B cell (primary cell): ENCODE results near the gene CHAMP1. TPM values are rescaled to one million over a fixed set of nuclear protein-coding genes. Genes with fewer than 3 reads are reported as not detected.

Experiments used
- ATAC-seq: fragments of 200-7000 bp; cut with Tn5 transposase; one replicate; pipeline ENCODE4 v1.10.0; 2021; ENCODE audit warnings: low read depth, mild to moderate bottlenecking, moderate number of reproducible peaks, moderate library complexity
- CTCF ChIA-PET: fragments of 350-600 bp; sonication (Branson Sonifier 250); formaldehyde crosslinking; loops from one replicate; lab custom pipeline; 2021; ENCODE audit warnings: antibody characterized with exemption, inconsistent platforms; lab: Charles Lee
- POLR2A ChIA-PET: fragments of 350-600 bp; sonication (Branson Sonifier 250); formaldehyde crosslinking; loops from one replicate; lab custom pipeline; 2021; ENCODE audit warnings: antibody characterized with exemption; lab: Charles Lee
- DNase-seq: peaks from one replicate; pipeline ENCODE4 v3.0.0; 2013
- H2AFZ ChIP-seq: 2 replicates; pipeline ENCODE4 v1.6.1; 2012; ENCODE audit warnings: mild to moderate bottlenecking, low read depth, low read length; ENCODE audit not compliant: insufficient read depth, poor library complexity, severe bottlenecking
- H3K27ac ChIP-seq, 2 donors: 1 replicate in 1 of 2; 2 replicates in 1 of 2; pipeline ENCODE4 v1.5.1; 2012 to 2013; ENCODE audit warnings: low read length in 2 of 2, mild to moderate bottlenecking in 2 of 2, moderate library complexity in 1 of 2
- H3K27me3 ChIP-seq, 4 experiments: fragments of 200-600 bp in 1 of 4; sonication (generic) in 1 of 4; replicated peaks in 1 of 4; 1 replicate in 2 of 4; 2 replicates in 2 of 4; pipeline versions ENCODE4 v1.6.1 to v1.7.0; 2013 to 2016; ENCODE audit warnings: low read length in 3 of 4, mild to moderate bottlenecking in 2 of 4, mixed read lengths in 1 of 4, moderate library complexity in 1 of 4; ENCODE audit not compliant: insufficient read depth in 4 of 4, control insufficient read depth in 3 of 4; ENCODE audit errors: control extremely low read depth in 1 of 4
- H3K36me3 ChIP-seq, 2 experiments: replicated peaks in 1 of 2; 1 replicate in 1 of 2; 2 replicates in 1 of 2; pipeline versions ENCODE4 v1.6.1 to v1.7.1; 2013; ENCODE audit warnings: low read length in 1 of 2; ENCODE audit not compliant: insufficient read depth in 2 of 2, control insufficient read depth in 1 of 2; ENCODE audit errors: control extremely low read depth in 1 of 2, extremely low read depth in 1 of 2
- H3K4me1 ChIP-seq, 2 donors: fragments of 200-600 bp in 1 of 2; sonication (generic) in 1 of 2; 1 replicate in 1 of 2; 2 replicates in 1 of 2; pipeline versions ENCODE4 v1.5.1 to v1.6.1; 2013 to 2017; ENCODE audit warnings: low read length in 2 of 2; ENCODE audit not compliant: control insufficient read depth in 2 of 2, insufficient read depth in 2 of 2
- H3K4me2 ChIP-seq: replicated peaks from 2 replicates; pipeline ENCODE3; 2012; ENCODE audit warnings: mild to moderate bottlenecking, low read depth, low read length; ENCODE audit not compliant: poor library complexity, severe bottlenecking
- H3K4me3 ChIP-seq, 5 experiments: fragments of 200-600 bp in 1 of 5; sonication (generic) in 1 of 5; 1 replicate in 3 of 5; 2 replicates in 2 of 5; pipeline versions ENCODE4 v1.5.1 to v1.7.0; 2011 to 2016; ENCODE audit warnings: low read length in 4 of 5, mild to moderate bottlenecking in 4 of 5, low read depth in 2 of 5, control low read depth in 1 of 5, moderate library complexity in 1 of 5; ENCODE audit not compliant: insufficient read depth in 1 of 5; ENCODE audit errors: control extremely low read depth in 1 of 5, extremely low read depth in 1 of 5
- H3K79me2 ChIP-seq: fragments of 200-600 bp; sonication (generic); one replicate; pipeline ENCODE4 v1.6.0; 2016; ENCODE audit warnings: low read length; ENCODE audit not compliant: control insufficient read depth, insufficient read depth
- H3K9ac ChIP-seq: fragments of 200-600 bp; sonication (generic); 2 replicates; pipeline ENCODE4 v1.6.1; 2017; ENCODE audit warnings: mild to moderate bottlenecking, low read length, moderate library complexity
- H3K9me3 ChIP-seq, 3 donors: one replicate each; pipeline versions ENCODE4 v1.6.1 to v1.7.1; 2013; ENCODE audit warnings: low read length in 2 of 3; ENCODE audit not compliant: control insufficient read depth in 2 of 3, insufficient read depth in 1 of 3; ENCODE audit errors: control extremely low read depth in 1 of 3
- H4K20me1 ChIP-seq: 2 replicates; pipeline ENCODE4 v1.6.0; 2012; ENCODE audit warnings: mild to moderate bottlenecking, low read length; ENCODE audit not compliant: insufficient read depth, control insufficient read depth, poor library complexity, severe bottlenecking
- H3K27ac Mint-ChIP-seq: one replicate; pipeline ENCODE4 v1.8.0; 2021; ENCODE audit warnings: mixed read lengths
- H3K27me3 Mint-ChIP-seq: one replicate; pipeline ENCODE4 v1.8.0; 2021; ENCODE audit warnings: mixed read lengths
- H3K4me1 Mint-ChIP-seq: one replicate; pipeline ENCODE4 v1.8.0; 2021; ENCODE audit warnings: mixed read lengths
- H3K4me3 Mint-ChIP-seq: one replicate; pipeline ENCODE4 v1.8.0; 2021; ENCODE audit warnings: mixed read lengths
- H3K9me3 Mint-ChIP-seq: one replicate; pipeline ENCODE4 v1.8.0; 2022; ENCODE audit warnings: mixed read lengths; ENCODE audit not compliant: insufficient read depth
- EZH2 ChIP-seq: IDR thresholded peaks from 2 replicates; pipeline ENCODE4 v1.6.1; 2012; ENCODE audit warnings: borderline replicate concordance, low read depth, mild to moderate bottlenecking, moderate library complexity, low read length; ENCODE audit not compliant: insufficient read depth, poor library complexity, severe bottlenecking
- WGBS: methylation state at CpG from one replicate; pipeline ENCODE4 v1.1.5; 2013; ENCODE audit warnings: missing lambda C conversion rate; ENCODE audit not compliant: insufficient coverage; 5-methylcytosine and 5-hydroxymethylcytosine counted together
- intact Hi-C: fragments of 100-400 bp; cut with micrococcal nuclease; formaldehyde crosslinking; loops from one replicate; pipeline ENCODE4 v1.10.0; 2022
- polyA plus RNA-seq: library from polyadenylated mRNA; depleted of rRNA; stranded (reverse); fragments of >200 nt; gene quantifications from 2 replicates; pipeline ENCODE4 v1.2.3, GENCODE V29; 2012
- total RNA-seq, 2 donors: library from RNA; stranded (reverse); fragments of 120-200 nt in 1 of 2; gene quantifications; 1 replicate in 1 of 2; 2 replicates in 1 of 2; pipeline versions ENCODE4 v1.2.3 to v1.2.4, GENCODE V29; 2013 to 2022
- TF ChIP-seq, protein P1 (sequence below): fragments of 200-600 bp; IDR thresholded peaks from one replicate; pipeline ENCODE4 v1.8.0; 2022; ENCODE audit warnings: antibody characterized with exemption, mild to moderate bottlenecking

CHAMP1 gene
- total and polyA plus RNA-seq, 2 donors (not counting 1 experiment from before 2014, with no cell fraction given) = 14.5 to 34.7 TPM

DNA sequence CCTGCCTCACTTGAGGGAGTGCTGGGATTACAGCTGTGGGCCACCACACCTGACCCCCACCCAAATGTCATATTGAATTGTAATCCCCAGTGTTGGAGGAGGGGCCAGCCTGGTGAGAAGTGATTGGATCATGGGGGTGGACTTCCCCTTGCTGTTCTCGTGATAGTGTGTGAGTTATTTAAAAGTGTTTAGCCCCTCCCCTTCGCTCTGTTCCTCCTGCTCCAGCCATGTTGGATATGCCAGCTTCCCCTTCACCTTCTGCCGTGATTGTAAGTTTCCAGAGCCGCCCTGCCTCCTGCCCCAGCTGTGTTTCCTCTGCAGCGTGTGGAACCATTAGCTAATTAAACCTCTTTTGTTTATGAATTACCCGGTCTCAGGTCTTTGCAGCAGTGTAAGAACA, 13.7 kb downstream of the CHAMP1 start:
- no peaks in the 10 kb centered on the region for H3K27me3 Mint-ChIP-seq
- Histone ChIP-seq H3K27ac (no peak overlapping the region), H3K4me2 (no peak overlapping the region), H3K79me2 (peaks cover 6% of the 10 kb centered on the region), H3K4me1 (no peaks in the 10 kb centered on the region), H3K27me3 (no peaks in the 10 kb centered on the region), H4K20me1 (peaks cover 6% of the 10 kb centered on the region), H2AFZ (no peak overlapping the region), H3K9ac (no peak overlapping the region), H3K9me3 (no peaks in the 10 kb centered on the region), H3K36me3 (peaks cover 0 to 40% of the 10 kb centered on the region in 2 experiments), H3K4me3 (no peak overlapping the region)
- intact Hi-C loops = no loop called here
- POLR2A ChIA-PET = no interaction called here
- 95% methylated on average over 3 of the region's 6 CpGs for WGBS
- H3K27ac Mint-ChIP-seq = no peak overlapping the region
- TF ChIP-seq EZH2 = no peak
- TF ChIP-seq, protein P1, sequence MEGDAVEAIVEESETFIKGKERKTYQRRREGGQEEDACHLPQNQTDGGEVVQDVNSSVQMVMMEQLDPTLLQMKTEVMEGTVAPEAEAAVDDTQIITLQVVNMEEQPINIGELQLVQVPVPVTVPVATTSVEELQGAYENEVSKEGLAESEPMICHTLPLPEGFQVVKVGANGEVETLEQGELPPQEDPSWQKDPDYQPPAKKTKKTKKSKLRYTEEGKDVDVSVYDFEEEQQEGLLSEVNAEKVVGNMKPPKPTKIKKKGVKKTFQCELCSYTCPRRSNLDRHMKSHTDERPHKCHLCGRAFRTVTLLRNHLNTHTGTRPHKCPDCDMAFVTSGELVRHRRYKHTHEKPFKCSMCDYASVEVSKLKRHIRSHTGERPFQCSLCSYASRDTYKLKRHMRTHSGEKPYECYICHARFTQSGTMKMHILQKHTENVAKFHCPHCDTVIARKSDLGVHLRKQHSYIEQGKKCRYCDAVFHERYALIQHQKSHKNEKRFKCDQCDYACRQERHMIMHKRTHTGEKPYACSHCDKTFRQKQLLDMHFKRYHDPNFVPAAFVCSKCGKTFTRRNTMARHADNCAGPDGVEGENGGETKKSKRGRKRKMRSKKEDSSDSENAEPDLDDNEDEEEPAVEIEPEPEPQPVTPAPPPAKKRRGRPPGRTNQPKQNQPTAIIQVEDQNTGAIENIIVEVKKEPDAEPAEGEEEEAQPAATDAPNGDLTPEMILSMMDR = no peak
- H3K4me3 Mint-ChIP-seq = no peak overlapping the region
- DNase-seq = no peak
- H3K9me3 Mint-ChIP-seq = no peaks in the 10 kb centered on the region
- ATAC-seq = no peak
- CTCF ChIA-PET = interaction anchor here (1.3 to 1.9 kb wide), 2 partner anchors 9 to 13 kb away, joined by 3 to 4 read pairs; no protein-coding TSS in a partner anchor
- H3K4me1 Mint-ChIP-seq = peaks cover 15% of the 10 kb centered on the region

DNA sequence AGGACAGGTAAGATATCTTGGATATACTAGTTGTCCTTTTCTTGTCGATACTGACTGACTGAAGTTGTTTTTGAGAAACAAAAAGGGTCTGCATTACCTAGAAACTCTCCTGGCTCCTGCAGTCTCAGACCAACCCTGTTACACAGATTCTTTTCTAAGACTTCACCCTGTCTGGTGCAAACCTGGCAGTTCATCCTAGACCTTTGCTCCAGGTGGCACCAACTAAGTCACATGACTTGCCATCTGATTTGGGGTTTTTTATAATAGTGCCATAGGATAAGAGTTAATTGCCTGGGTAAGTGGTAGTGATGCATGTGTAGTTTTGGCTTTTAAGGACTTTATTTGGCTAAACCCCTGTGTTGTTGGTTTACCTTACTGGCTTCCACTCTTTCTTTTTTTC, 14.3 kb downstream of the CHAMP1 start:
- CTCF ChIA-PET = interaction anchor here (1.3 to 1.9 kb wide), 2 partner anchors 9 to 12 kb away, joined by 3 to 4 read pairs; no protein-coding TSS in a partner anchor
- H3K36me3 ChIP-seq = peaks cover 0 to 36% of the 10 kb centered on the region in 2 experiments
- H3K27me3 ChIP-seq = no peaks in the 10 kb centered on the region
- peaks cover 6% of the 10 kb centered on the region for H4K20me1 ChIP-seq
- Mint-ChIP-seq H3K4me1 (peaks cover 17% of the 10 kb centered on the region), H3K27me3 (no peaks in the 10 kb centered on the region), H3K9me3 (no peaks in the 10 kb centered on the region), H3K27ac (no peak overlapping the region), H3K4me3 (no peak overlapping the region)
- H3K9me3 ChIP-seq = no peaks in the 10 kb centered on the region
- no peak overlapping the region for H3K4me2 ChIP-seq
- no peak overlapping the region for H3K27ac ChIP-seq
- peaks cover under 1% of the 10 kb centered on the region in 2 donors for H3K4me1 ChIP-seq
- H3K79me2 ChIP-seq = peaks cover 6% of the 10 kb centered on the region
- DNase-seq (no peak), ATAC-seq (no peak)
- TF ChIP-seq, protein P1 = no peak
- no peak for TF ChIP-seq EZH2
- H3K4me3 ChIP-seq = no peak overlapping the region
- POLR2A ChIA-PET = no interaction called here
- no peak overlapping the region for H3K9ac ChIP-seq
- H2AFZ ChIP-seq = no peak overlapping the region
- intact Hi-C loops = no loop called here
- WGBS = no CpG with 5 or more reads among the region's 1 CpG
